Globus pallidus (tissue), 1 donor: Measurements from ENCODE around the gene GLUL.
A peak's percentile ranks its signal among the peaks of the same experiment; 100 is the strongest.
"Not testable (repeated sequence)": the region's sequence is repeated elsewhere in the genome, so short reads cannot be mapped to it uniquely, and the experiment has no call there.

Experiments
- DNase-seq: peaks from one replicate; pipeline ENCODE4 v3.0.0-alpha.2; 2015; ENCODE audit warnings: low spot score

GLUL gene

DNA sequence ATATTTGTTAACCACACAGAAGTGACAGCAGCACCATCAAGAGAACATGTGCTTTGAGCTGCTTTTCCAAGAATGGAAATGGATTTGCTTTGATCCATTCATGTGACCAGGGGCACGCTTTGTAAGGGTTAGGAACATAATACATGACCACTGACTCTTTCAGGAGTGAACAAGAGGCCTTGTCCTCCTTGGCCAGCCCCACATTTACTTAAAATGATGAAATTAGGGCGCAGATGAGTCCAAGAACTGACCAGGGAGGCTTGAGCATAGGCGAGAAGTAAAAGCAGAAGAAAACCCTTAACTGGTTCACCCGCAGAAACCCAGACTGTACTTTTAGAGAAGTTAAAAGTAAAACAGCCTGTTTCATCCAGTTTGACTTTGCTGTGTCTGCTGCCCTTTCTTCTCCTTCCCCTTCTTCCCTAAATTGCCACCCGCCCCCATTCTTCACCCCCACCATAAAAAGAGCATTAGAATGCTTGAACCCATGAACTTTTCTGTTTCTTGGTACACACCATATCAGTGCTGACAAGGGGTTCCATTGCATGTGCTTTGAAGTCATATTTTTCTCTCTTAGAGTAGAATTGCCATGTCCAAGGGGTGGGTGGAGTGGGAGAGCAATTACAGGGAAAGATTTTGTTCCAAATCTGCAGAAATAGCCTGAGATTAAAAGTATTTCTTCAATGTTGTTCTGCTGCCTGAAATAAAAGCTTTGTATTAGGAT is 2.6 kb upstream of the GLUL start:
- DNase-seq = peak; percentile 50

DNA sequence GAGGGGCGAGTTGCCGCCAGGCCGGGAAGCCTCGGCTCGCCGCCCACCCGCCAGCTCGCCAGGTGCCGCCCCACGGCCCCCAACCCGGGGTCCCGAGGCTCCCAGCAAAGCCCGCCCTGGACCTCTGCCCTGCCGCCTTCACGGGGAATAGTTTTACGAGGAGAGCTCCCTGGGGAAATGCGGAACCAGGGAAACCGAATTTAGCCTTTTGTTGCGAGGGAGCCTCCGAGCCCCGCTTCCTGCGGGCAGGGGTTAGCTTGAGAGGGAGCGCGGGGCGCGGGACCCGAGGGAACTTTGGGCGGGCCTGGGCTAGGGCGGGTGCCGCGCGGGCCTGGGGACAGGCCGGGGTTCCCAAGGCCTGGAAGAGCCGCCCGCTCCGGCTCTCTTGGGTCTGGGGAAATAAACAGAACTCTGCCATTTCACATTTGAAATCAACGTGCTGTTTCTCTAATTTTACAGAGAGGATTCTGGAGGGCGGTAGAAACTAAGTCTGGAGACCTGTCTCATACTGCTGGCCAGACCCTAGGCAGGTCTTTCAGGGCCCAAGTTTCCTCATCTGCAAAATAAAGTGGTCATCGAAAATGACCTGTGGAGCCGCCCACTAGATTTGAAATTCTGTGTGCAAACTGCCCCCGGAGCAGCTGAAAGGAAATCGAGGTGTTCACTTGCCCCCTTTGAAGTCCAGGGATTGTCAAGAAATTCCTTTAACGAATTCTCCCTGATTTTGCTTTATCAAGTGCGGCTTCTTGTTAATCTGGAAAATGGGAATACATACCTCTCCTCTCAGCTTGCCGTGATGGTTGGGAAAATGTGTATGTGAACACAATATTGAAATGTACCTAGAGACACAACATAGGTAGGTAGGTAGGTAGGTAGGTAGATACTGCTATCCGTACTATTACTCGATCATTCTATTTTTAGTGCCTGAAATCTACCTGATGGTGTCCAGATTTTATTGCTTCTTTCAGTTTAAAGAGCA is 749 bp upstream of the GLUL start:
- peak; percentile 60 for DNase-seq

- DNase-seq = no peak
Measured at GRCh38 chr1:182391028-182391361, 595 bp downstream of the GLUL start.

- peak; percentile 72 for DNase-seq
Measured at GRCh38 chr1:182389619-182390047, 2.0 kb downstream of the GLUL start.

DNA sequence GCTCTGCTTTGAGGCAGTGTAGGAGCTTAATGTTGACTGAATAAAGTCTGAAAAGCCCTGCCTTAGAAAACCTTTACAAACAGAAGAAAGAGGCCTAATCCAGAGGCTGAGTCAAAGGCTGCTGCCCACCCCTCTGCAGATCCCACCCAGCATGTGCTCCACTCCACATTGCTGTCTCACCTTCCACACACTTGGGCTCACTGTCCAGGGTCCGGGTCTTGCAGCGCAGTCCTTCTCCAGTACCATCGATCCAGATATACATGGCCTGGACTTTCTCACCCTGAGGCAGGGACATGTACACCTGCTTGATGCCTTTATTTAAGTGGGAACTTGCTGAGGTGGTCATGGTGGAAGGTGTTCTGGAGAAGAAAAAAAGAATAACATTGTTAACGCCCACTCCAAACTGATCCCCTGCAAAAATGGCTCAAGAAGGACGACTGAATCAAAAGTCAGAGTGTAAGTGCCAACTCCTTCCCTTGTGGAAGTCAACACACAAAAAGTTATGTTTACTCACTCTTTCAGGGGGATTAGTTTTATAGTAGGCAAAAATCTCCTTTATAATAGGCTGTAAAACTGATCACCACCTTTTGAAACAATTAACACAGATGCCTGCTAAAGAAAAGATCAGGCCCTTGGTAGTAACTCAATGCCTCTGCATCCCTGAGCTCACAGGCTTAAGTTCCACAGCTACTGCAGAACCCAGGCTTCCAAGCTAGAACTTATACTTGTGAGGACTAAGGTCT is 3.0 kb downstream of the GLUL start:
- peak; percentile 14 for DNase-seq

- no peak for DNase-seq
Measured at GRCh38 chr1:182387566-182387965, 4.0 kb downstream of the GLUL start.

DNA sequence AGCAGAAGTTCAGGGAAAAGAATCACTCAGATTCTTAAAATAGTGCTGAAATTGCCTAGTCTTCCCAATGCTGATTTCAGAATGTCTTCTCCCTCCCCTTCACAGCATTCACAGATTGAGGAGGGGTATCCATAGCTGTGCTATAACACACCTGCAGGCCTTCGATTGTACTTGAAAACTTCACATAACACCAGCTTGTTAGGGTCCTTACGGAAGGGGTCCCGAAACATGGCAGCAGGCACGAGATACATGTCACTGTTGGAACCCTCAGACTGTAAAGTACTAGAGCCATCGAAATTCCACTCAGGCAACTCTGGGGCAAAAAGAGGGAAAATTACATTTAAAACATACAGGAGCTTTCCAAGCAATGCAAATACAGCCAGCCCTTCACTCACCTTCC is 4.6 kb downstream of the GLUL start:
- DNase-seq = no peak

DNA sequence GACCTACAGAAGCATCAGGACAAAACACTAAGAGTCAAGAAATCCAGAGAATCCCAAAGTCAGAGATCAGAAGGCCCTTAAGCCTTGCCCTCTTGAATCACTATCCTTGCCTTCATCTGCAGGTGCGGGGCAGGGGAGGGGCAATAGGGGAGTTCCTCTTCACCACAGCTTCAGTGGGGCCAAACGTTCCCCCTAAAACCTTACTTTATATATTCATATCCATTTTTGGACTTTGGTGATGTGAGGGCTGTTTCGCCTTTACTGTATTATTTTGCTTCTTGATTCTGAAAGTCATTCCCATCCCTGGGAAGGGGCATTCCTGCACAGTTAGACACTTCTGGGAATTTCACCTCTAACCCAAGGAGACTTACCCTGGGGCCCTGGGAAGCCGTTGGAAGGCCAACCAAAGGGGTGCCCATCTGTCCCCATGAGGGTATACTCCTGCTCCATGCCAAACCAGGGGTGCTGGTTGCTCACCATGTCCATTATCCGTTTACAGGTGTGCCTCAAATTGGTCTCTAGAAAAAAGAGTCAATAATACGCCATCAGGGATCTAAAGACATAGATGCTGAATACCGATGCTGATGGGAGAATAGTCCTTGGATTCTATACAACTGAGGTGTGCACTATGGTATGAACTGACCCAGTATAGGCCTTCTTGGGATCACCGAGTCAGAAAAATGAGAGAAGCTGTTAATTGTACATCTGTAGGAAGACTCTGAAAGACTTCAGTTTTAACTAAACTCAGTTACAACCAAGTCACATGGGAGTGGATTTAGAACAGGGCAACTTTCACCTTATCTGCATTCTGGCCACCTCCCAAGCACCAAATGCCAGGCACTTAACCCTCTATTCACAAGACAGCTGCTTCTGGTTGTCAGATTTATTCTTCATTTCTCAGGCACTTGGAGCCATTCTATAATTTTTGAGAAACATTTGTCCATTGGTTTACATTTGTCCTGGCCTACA is 5.4 kb downstream of the GLUL start:
- peak; percentile 24 for DNase-seq

DNA sequence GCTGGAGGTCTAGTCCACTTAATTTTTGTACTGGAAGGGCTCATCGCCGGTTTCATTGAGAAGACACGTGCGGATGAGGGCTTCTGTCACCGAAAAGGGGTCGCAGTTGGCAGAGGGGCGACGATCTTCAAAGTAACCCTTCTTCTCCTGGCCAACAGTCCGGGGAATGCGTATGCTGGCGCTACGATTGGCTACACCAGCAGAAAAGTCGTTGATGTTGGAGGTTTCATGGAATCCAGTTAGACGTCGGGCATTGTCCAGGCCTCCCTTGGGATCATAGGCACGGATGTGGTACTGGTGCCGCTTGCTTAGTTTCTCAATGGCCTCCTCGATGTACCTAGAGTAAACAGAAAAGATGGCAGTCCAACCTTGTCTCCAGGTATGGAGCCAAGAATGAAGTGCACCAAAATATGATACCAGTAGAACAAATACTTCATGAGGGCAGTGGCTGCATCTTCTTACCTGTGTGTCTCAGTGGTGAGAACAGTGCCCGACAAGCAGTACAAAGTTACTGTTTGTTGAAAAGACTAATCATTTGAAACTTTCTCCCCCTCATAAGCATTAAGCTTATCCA is 7.1 kb downstream of the GLUL start:
- DNase-seq = peak; percentile 8

- DNase-seq = no peak
Measured at GRCh38 chr1:182383934-182384333, 7.7 kb downstream of the GLUL start.

GRCh38 chr1:182383037-182383661 is 8.4 kb downstream of the GLUL start:
- peak; percentile 17 for DNase-seq

DNA sequence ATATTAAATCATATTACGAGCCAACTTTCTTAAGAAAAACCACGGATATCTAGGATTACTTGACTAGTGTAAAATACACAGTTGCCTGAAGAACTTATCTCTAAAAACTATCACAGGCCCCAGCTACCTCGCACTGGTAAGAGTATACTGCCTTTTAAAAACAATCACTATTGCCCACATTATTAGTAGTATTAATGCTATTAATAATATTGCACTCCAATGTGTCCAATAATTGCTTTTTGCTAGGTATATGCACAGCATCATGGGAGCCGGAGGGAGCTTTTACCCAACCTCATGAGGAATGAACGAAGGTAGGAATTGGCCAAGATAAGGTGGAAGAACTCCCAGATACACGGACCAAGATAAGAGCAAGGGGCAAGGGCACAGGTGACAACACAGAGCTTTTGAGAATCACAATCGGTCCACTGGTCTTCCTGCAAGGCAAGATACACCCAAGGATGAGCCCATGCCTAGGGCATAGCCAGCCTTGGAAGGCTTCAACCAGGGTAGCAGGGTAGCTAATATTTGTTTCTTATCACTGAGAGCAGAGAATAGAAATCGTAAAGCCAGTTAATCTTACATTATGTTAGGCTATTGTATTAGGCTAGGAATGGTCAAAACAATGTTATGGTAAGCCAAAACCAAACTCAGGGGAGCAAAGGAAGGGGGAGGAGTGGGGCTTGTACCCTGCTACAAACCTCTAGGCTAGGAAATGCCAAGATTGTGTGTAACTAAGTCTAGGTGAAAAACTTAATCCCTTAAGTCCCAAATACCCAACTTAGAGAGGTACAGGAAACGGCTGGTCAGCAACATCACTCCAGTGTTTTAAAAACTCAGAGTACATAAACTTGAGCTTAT is 9.4 kb downstream of the GLUL start:
- no peak for DNase-seq

DNA sequence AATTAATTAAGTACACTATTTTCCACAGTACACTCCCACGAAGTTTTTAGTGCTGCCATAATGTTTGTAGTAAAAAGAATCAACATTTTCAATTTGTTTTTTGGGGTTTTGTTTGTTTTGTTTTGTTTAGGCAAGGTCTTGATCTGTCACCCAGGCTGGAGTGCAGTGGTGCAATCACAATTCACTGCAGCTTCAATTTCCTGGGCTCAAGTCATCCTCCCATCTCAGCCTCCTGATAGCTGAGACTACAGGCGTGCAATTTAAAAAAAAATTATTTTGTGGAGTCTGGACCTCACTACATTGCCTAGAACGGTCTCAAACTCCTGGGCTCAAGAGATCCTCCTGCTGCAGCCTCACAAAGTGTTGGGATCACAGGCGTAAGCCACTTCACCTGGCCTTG is 11.4 kb downstream of the GLUL start:
- DNase-seq = no peak

- not testable (repeated sequence) for DNase-seq
Measured at GRCh38 chr1:182379781-182380180, 11.8 kb downstream of the GLUL start.

GRCh38 chr1:182376936-182377574 is 14.5 kb downstream of the GLUL start:
- no peak for DNase-seq

GRCh38 chr1:182374101-182374834 is 17.3 kb downstream of the GLUL start:
- DNase-seq = peak; percentile 43

GRCh38 chr1:182370532-182370931 is 21.1 kb downstream of the GLUL start:
- DNase-seq = no peak

- no peak for DNase-seq
Measured at GRCh38 chr1:182368903-182369302, 22.7 kb downstream of the GLUL start.
